Measurements from ENCODE around the gene FAM53B.

The FAM53B gene

GRCh38 chr10:124676416-124677062 lies 67.6 kb downstream of the FAM53B start:
- DNase-seq = no peak

GRCh38 chr10:124675824-124676223 lies 68.4 kb downstream of the FAM53B start:
- no peak for DNase-seq

DNA sequence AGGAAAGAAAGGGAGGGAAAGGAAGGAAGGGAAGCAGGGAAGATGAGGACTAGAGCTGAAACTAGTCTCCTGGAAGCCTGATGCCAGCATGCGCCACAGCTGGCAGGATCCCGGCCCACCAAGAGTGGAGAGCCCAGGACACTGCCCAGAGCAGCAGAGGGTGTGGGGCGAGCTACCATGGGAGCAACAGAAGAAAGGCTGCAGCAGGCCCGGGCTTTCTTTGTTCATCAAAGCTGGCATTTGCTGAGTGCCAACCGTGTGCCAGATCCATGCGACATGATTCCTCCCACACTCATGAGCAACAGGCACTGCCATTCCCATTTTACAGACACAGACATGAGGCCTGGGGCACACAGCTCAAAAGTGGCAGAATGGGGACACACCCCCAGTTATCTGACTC lies 68.9 kb downstream of the FAM53B start:
- DNase-seq = no peak

DNA sequence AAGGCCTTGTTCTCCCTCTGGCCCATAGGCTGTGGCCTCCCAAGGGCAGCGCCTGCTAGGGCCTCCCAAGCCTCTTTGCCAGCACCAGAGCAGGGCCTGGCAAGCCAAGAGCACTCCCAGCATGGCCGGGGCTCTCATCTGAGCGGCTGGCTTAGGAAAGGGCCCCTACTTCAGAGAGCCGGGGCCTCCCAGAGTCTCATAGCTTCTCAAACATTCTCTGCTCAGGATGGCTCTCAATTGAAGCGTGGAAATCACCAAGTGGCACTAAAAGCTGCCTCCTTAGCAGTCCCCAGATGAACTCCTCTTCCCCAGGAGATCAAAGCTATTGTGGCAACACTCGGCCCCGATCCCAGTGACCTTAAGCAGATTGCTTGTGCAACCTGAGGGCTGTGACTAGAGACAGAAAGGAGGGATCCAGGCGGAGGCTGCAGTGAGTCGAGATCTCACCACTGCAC lies 69.4 kb downstream of the FAM53B start:
- DNase-seq = no peak

DNA sequence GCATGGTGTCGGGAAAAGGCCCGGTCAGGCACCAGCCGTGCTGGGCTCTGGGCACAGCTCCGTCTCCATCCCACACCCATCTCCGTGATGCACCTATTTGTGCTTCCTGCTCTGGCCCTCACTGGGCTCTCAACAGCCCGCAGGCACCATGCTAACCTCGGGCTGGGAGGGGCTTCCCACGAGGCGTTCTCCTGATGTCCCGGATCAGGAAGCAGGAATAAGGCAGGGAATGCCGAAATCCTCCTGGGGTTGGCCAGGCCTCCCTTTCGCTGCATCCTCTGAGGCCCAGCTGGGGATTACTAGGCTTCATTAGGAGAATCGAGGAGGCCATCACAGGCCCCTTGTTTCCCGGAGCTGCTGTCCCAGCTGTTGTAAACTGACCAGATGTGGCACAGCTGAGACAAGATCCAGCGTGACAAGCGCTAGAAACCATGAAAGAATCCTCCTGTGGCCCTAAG lies 72.0 kb downstream of the FAM53B start:
- no peak for DNase-seq

DNA sequence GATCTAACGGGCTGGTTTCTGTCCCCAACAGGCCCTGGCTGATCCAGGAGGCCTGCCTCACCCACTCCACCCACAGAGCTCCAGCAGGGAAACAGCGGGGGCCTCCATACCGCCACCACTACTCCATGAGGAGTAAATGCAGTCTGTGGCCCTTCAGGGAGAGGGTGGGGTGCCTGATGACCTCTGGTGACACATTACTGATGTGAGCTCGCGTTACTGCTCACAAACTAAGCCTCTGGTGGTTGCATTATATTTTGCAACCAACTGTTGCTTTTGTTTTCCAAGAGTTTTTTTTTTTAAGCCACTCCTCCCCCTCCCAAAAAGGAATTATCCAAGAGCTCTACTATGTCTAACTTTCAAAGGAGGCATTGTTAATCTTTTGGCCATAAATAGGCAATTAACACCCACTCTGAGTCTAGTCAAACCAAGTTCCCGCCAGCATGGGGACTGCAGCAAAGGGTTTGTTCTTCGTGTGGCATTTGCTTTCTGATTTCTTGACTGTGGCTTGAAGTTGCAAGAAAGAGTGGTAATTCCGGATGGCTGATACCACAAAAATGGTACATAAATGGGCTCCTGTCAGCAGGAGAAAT lies 72.6 kb downstream of the FAM53B start:
- DNase-seq = peak; percentile 29

DNA sequence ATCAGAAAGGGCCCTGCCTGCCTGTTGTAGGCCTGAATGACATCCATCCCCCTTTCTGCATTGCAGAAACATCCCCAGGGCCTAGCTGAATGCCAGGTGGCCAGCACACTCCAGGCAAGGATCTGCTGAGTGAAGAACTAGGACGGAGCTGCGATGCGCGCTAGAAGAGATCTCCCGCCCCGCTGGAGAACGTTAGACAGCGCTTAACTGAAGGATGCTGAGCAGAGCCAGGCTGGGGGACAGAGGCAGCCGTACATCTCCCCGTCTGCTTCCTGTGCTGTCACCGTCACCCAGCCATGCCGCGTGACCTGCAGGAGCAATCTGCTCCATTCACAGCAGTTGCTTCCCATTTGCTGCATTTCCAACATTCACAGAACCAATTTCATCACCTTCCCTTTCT lies 73.3 kb downstream of the FAM53B start:
- no peak for DNase-seq

GRCh38 chr10:124669824-124670654 lies 74.1 kb downstream of the FAM53B start:
- no peak for DNase-seq

- no peak for DNase-seq
These were observed 74.9 kb downstream of the FAM53B start for GRCh38 chr10:124669141-124669823.

- DNase-seq = no peak
These were observed 75.6 kb downstream of the FAM53B start for GRCh38 chr10:124668517-124669051.

- no peak for DNase-seq
These were observed 76.5 kb downstream of the FAM53B start for GRCh38 chr10:124667425-124668345.

- DNase-seq = no peak
These were observed 77.7 kb downstream of the FAM53B start for GRCh38 chr10:124666494-124666893.

DNA sequence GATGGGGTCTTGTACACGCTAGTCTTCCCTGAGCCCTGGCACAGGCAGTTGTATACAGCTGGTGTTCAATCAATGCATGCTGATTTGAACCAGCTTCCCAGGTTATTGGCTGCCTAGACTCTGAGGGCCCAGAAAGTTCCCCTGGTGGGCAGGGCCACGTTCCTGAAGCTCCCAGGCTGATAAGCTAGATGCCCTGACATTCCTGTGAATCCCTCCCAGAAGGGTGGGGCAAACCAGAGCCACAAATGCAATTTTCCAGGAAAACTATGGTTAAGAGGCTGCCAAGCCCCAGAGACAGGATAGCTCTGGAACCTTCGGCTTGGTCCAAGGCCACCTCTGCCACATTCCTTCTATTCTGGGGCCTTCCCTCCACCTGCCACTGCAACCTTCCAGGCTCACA lies 78.2 kb downstream of the FAM53B start:
- DNase-seq = no peak

DNA sequence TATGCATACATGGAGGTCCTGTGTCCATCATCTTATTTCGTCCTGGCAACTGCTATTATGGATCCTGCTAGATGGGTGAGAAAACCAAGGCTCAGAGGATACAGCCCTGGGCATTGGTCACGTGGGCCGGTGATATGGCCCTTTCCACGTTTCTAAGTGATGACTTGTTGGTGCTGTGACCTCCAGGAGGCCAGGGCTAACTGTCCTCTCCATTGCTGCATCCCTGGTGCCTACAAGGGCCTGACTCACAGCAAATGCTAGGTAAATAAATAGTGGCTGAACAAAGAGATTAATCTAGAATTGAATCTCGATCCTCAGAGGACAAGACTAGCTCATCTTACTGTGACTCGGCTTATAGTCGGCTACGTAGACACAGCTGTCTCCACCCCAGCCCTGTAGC lies 78.6 kb downstream of the FAM53B start:
- DNase-seq = no peak

- DNase-seq = no peak
These were observed 79.1 kb downstream of the FAM53B start for GRCh38 chr10:124665091-124665490.

GRCh38 chr10:124663766-124664360 lies 80.3 kb downstream of the FAM53B start:
- no peak for DNase-seq

- DNase-seq = no peak
These were observed 81.0 kb downstream of the FAM53B start for GRCh38 chr10:124663228-124663627.

DNA sequence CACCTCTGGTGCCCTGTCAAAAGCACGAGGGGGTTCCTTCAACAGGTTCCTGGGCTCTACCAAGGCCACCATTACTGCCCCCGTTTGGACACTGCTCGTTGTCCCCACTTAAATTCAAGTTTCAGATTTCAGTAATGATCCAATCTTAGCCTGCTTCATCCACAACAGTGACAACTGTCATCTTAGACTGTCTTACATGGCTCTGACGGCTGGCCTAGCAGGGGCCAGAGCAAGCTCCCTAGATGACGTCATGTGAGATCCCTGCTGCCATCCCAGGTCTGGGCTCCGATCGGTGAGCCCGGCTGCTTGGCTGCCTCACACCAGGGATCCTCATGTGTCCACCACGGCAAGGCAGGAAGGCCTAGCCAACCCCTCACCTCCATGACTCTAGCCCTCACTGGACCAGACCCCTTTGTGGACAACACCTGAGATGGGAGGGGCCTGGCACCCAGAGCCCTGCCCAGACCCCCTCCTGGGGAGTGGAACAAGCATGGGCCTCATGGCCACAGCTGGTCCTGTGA lies 82.5 kb downstream of the FAM53B start:
- no peak for DNase-seq

DNA sequence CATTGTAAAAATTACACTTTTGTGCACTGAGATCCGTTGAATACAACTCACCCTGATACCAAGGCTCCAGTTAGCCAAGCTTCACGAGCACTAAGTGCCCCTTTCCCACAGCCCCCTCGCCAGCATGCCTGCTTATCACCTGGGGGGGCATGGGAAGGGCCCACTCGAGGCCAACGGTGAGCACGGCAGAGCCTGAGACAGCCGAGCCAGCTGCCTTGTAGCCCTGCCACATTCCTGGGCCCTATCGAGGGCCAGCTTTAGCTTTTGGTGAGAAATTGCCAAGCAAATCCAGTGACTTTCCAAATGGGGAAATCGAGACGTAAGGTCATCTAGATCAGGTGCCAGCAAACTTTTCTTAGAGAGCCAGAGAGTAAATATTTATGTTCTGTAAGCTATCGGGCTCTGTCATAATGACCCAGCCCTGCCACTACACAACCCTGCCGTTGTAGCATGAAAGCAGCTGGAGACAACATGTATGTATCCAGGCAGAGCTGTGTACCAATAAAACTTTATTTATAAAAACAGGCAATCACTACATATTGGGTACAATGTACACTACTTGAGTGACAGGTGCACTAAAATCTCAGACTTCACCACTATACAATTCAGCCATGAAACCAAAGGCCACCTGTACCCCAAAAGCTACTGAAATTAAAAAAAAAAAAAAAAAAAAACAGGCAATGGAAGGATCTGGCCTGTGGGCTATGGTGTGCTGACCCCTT lies 83.6 kb downstream of the FAM53B start:
- no peak for DNase-seq

DNA sequence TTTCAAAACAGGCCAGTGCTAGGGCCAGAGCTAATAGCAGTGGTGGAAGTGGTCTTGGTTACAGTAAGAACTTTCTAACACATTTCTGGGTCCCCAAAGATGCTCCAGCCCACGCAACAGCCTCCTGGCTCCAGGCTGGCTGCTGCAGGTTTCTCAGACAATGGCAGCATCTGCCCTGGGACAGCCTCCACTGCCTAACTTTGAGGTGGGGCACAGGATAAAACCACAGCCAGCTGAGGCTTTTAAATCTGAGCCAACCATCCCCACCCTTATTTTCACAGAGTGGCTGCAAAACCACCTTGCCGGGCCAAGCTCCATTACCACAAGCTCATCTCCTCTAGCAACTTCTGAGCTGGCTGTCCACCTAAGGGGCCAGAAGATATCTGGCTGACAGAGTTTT lies 84.8 kb downstream of the FAM53B start:
- no peak for DNase-seq
